Measurements from ENCODE around the gene LEKR1. TPM values are rescaled to one million over a fixed set of nuclear protein-coding genes. Genes with fewer than 3 reads are reported as not detected.

Gene LEKR1
- total and polyA plus RNA-seq, 2 donors (not counting 3 experiments of a cell fraction or from before 2014, with no cell fraction given), result 0.07 to 0.64 TPM

DNA sequence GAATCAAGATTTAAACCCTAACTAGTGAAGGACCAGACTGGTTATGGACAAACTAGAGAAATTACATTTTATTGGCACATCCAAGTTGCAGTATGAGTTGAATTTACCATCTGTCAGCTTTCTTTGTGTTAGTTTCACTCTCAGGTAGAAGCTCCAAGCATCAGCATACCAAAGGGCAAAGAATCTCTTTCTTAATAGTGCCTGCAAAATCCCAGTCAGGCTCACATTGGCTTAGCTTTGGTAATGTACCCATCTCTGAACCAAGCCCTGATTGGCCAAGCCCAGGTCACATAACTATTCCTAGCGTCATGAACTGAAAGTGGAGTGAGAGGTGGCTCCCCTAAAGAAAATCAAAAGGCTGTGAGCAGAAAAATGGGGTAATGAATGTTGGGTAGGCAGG lies 266.9 kb downstream of the LEKR1 start:
- no peaks in the 10 kb centered on the region for H3K36me3 ChIP-seq (ENCODE audit: control insufficient read depth in 2 of 2, extremely low read depth in 1 of 2, insufficient read depth in 2 of 2, low read length in 2 of 2)
- BruUV-seq (replicated peaks), result no TSS peak
- TF ChIP-seq FOS (IDR thresholded peaks at IDR 0.05; ENCODE audit: borderline replicate concordance, insufficient read depth, low read length), result no peak
- TF ChIP-seq EZH2 (IDR thresholded peaks at IDR 0.05; ENCODE audit: borderline replicate concordance, low read depth, low read length, severe bottlenecking), result no peak
- TF ChIP-seq, protein P1, sequence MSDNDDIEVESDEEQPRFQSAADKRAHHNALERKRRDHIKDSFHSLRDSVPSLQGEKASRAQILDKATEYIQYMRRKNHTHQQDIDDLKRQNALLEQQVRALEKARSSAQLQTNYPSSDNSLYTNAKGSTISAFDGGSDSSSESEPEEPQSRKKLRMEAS (IDR thresholded peaks at IDR 0.05; ENCODE audit: insufficient read depth, insufficient read length), result no peak
- TF ChIP-seq, protein P2, sequence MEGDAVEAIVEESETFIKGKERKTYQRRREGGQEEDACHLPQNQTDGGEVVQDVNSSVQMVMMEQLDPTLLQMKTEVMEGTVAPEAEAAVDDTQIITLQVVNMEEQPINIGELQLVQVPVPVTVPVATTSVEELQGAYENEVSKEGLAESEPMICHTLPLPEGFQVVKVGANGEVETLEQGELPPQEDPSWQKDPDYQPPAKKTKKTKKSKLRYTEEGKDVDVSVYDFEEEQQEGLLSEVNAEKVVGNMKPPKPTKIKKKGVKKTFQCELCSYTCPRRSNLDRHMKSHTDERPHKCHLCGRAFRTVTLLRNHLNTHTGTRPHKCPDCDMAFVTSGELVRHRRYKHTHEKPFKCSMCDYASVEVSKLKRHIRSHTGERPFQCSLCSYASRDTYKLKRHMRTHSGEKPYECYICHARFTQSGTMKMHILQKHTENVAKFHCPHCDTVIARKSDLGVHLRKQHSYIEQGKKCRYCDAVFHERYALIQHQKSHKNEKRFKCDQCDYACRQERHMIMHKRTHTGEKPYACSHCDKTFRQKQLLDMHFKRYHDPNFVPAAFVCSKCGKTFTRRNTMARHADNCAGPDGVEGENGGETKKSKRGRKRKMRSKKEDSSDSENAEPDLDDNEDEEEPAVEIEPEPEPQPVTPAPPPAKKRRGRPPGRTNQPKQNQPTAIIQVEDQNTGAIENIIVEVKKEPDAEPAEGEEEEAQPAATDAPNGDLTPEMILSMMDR (IDR thresholded peaks at IDR 0.05; ENCODE audit: extremely low read depth in 1 of 2, insufficient read depth in 1 of 2, low read depth in 1 of 2, low read length in 2 of 2), result no peak
- TF ChIP-seq JUN (IDR thresholded peaks at IDR 0.05; ENCODE audit: borderline replicate concordance, insufficient read depth, insufficient read length, low read depth), result no peak
- no peak for TF ChIP-seq MYC (IDR thresholded peaks at IDR 0.05; ENCODE audit: low read depth, low read length)
- no peak for TF ChIP-seq POLR2A (IDR thresholded peaks at IDR 0.05; ENCODE audit: low read depth, low read length)
- TF ChIP-seq GATA2 (IDR thresholded peaks at IDR 0.05; ENCODE audit: insufficient read depth, insufficient read length, low read depth, low read length), result no peak
- no peak for TF ChIP-seq POLR2AphosphoS5 (IDR thresholded peaks at IDR 0.05; ENCODE audit: insufficient read depth, low read depth, low read length)
- peaks cover 0 to 2% of the 10 kb centered on the region in 2 experiments for H3K27me3 ChIP-seq (ENCODE audit: control insufficient read depth in 2 of 2, insufficient read depth in 2 of 2, low read length in 2 of 2)
- no peak overlapping the region for H3K27ac ChIP-seq (ENCODE audit: insufficient read depth, low read depth, low read length)
- FAIRE-seq (no peak), DNase-seq (ENCODE audit: low read depth, low spot score) (no peak)
- dilution Hi-C loops (cut with MboI; ENCODE audit: extremely low pct_ligation_motif_present, low sequenced_read_pairs) (no loop called here), intact Hi-C loops (cut with micrococcal nuclease) (no loop called here)
- POLR2A ChIA-PET, result no interaction called here
- H3K79me2 ChIP-seq (ENCODE audit: control insufficient read depth, insufficient read depth, low read length), result no peaks in the 10 kb centered on the region
- H3K4me2 ChIP-seq (ENCODE audit: insufficient read depth, low read length), result no peak overlapping the region
- H3K4me3 ChIP-seq (replicated peaks in 1 of 3; ENCODE audit: insufficient read depth in 1 of 3, low read depth in 1 of 3, low read length in 3 of 3), result no peak overlapping the region
- H3K4me1 ChIP-seq (ENCODE audit: control insufficient read depth, extremely low read depth, insufficient read depth, low read length), result peaks cover 19% of the 10 kb centered on the region
- H3K9ac ChIP-seq (replicated peaks; ENCODE audit: extremely low read depth, insufficient read depth, low read length), result no peak overlapping the region
- no peak overlapping the region for H2AFZ ChIP-seq (ENCODE audit: low read depth, low read length)
- H3K9me3 ChIP-seq (replicated peaks; ENCODE audit: control insufficient read depth, insufficient read depth, low read length), result no peaks in the 10 kb centered on the region
- CTCF ChIA-PET, result interaction anchor here (1.0 to 4.5 kb wide), 3 partner anchors 23 to 419 kb away, joined by 3 to 19 read pairs (median 3); no protein-coding TSS in a partner anchor
- no peaks in the 10 kb centered on the region for H4K20me1 ChIP-seq (replicated peaks; ENCODE audit: control insufficient read depth, extremely low read depth, insufficient read depth, low read length)
- no peaks in the 10 kb centered on the region for H3K9me1 ChIP-seq (replicated peaks; ENCODE audit: control insufficient read depth, extremely low read depth, insufficient read depth, low read length)

Data from endothelial cell of umbilical vein (primary cell).